HepG2 (cell line): Measurements from ENCODE around the gene PGPEP1. TPM values are rescaled to one million over a fixed set of nuclear protein-coding genes. Genes with fewer than 3 reads are reported as not detected.

Source experiments
- FOXC1 ChIP-seq: sonication (generic); formaldehyde crosslinking; IDR thresholded peaks from 2 replicates; pipeline ENCODE4 v1.8.0; 2022; ENCODE audit warnings: mild to moderate bottlenecking, missing genetic modification reagents, borderline replicate concordance
- MAFG ChIP-seq: sonication (generic); formaldehyde crosslinking; IDR thresholded peaks from 2 replicates; pipeline ENCODE4 v1.5.1; 2020; ENCODE audit warnings: mild to moderate bottlenecking, missing genetic modification reagents
- NR2F2 ChIP-seq: IDR thresholded peaks from 2 replicates; pipeline ENCODE4 v1.6.1; 2012; ENCODE audit warnings: low read depth, inconsistent platforms, borderline replicate concordance
- RELA ChIP-seq: sonication (generic); formaldehyde crosslinking; IDR thresholded peaks from 2 replicates; pipeline ENCODE4 v1.4.0; 2020; ENCODE audit warnings: missing genetic modification reagents
- SNAPC4 ChIP-seq: sonication (generic); formaldehyde crosslinking; IDR thresholded peaks from 2 replicates; pipeline ENCODE4 v1.4.0; 2020; ENCODE audit warnings: mild to moderate bottlenecking, missing genetic modification reagents
- XRCC5 ChIP-seq: fragments of 200-400 bp; formaldehyde crosslinking; optimal IDR thresholded peaks from 2 replicates; pipeline ENCODE3; 2017; ENCODE audit warnings: mild to moderate bottlenecking, low read length
- ZNF354B ChIP-seq: sonication (generic); formaldehyde crosslinking; IDR thresholded peaks from 2 replicates; pipeline ENCODE4 v1.8.0; 2022; ENCODE audit warnings: mild to moderate bottlenecking, missing genetic modification reagents
- ZNF703 ChIP-seq: sonication (generic); formaldehyde crosslinking; IDR thresholded peaks from 2 replicates; pipeline ENCODE4 v1.5.1; 2020; ENCODE audit warnings: missing genetic modification reagents, mild to moderate bottlenecking, moderate library complexity, borderline replicate concordance
- polyA plus RNA-seq, 8 experiments: library from polyadenylated mRNA; depleted of rRNA in 3 of 8; stranded (reverse) in 7 of 8; unstranded in 1 of 8; fragments of >200 nt; fragmentation: Illumina TruSeq in 4 of 8; extraction: Trizol in 4 of 8; gene quantifications; 2 replicates each; pipeline versions ENCODE4 v1.2.1 to v1.2.3, GENCODE V29; 2011 to 2016; ENCODE audit warnings: low read depth in 4 of 8, missing spikeins in 1 of 8, mixed read lengths in 1 of 8; ENCODE audit not compliant: insufficient read depth in 1 of 8
- total RNA-seq, 5 experiments: library from RNA; depleted of rRNA; stranded (reverse); fragments of >200 nt; fragmentation: Illumina TruSeq; extraction: Trizol; gene quantifications; 2 replicates each; pipeline ENCODE4 v1.2.3, GENCODE V29; 2016; ENCODE audit warnings: low read depth in 1 of 5
- TF ChIP-seq, protein P1 (sequence below), 2 experiments: sonication (generic) in 1 of 2; formaldehyde crosslinking in 1 of 2; IDR thresholded peaks; 2 replicates each; pipeline versions ENCODE4 v1.4.0 to v1.6.1; 2018 to 2020; ENCODE audit warnings: missing genetic modification reagents in 2 of 2, borderline replicate concordance in 1 of 2, low read depth in 1 of 2, mild to moderate bottlenecking in 1 of 2, missing biosample characterization in 1 of 2
- TF ChIP-seq, protein P2 (sequence below): sonication (generic); formaldehyde crosslinking; IDR thresholded peaks from 2 replicates; pipeline ENCODE4 v1.4.0; 2020; ENCODE audit warnings: missing genetic modification reagents
- TF ChIP-seq, protein P3 (sequence below): sonication (generic); formaldehyde crosslinking; IDR thresholded peaks from 2 replicates; pipeline ENCODE4 v1.4.0; 2020; ENCODE audit warnings: missing genetic modification reagents, borderline replicate concordance
- TF ChIP-seq, protein P4 (sequence below): IDR thresholded peaks from 2 replicates; pipeline ENCODE4 v1.6.1; 2016; ENCODE audit warnings: missing biosample characterization, missing genetic modification reagents, low read depth

PGPEP1 gene
- total and polyA plus RNA-seq, 2 of the 13 experiments (the other 11 are each of a cell fraction or from before 2014, with no cell fraction given), result 53.1 to 56.6 TPM

- TF ChIP-seq SNAPC4 (CRISPR knock-in tag), result peak; percentile 67; the same call in 1 of the 2 replicates
- TF ChIP-seq RELA, result no peak
- TF ChIP-seq, protein P1, sequence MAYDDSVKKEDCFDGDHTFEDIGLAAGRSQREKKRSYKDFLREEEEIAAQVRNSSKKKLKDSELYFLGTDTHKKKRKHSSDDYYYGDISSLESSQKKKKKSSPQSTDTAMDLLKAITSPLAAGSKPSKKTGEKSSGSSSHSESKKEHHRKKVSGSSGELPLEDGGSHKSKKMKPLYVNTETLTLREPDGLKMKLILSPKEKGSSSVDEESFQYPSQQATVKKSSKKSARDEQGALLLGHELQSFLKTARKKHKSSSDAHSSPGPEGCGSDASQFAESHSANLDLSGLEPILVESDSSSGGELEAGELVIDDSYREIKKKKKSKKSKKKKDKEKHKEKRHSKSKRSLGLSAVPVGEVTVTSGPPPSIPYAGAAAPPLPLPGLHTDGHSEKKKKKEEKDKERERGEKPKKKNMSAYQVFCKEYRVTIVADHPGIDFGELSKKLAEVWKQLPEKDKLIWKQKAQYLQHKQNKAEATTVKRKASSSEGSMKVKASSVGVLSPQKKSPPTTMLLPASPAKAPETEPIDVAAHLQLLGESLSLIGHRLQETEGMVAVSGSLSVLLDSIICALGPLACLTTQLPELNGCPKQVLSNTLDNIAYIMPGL (CRISPR knock-in tag; IDR thresholded peaks at IDR 0.05; ENCODE audit: borderline replicate concordance in 1 of 2, low read depth in 1 of 2), result peak; percentile 25 to 71; a peak in 2 of 4 replicates
- 0 out of 2 replicates have a peak, but pooled peaks have one; percentile 13 for TF ChIP-seq ZNF354B
- TF ChIP-seq, protein P2, sequence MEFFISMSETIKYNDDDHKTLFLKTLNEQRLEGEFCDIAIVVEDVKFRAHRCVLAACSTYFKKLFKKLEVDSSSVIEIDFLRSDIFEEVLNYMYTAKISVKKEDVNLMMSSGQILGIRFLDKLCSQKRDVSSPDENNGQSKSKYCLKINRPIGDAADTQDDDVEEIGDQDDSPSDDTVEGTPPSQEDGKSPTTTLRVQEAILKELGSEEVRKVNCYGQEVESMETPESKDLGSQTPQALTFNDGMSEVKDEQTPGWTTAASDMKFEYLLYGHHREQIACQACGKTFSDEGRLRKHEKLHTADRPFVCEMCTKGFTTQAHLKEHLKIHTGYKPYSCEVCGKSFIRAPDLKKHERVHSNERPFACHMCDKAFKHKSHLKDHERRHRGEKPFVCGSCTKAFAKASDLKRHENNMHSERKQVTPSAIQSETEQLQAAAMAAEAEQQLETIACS (CRISPR knock-in tag), result no peak
- TF ChIP-seq, protein P3, sequence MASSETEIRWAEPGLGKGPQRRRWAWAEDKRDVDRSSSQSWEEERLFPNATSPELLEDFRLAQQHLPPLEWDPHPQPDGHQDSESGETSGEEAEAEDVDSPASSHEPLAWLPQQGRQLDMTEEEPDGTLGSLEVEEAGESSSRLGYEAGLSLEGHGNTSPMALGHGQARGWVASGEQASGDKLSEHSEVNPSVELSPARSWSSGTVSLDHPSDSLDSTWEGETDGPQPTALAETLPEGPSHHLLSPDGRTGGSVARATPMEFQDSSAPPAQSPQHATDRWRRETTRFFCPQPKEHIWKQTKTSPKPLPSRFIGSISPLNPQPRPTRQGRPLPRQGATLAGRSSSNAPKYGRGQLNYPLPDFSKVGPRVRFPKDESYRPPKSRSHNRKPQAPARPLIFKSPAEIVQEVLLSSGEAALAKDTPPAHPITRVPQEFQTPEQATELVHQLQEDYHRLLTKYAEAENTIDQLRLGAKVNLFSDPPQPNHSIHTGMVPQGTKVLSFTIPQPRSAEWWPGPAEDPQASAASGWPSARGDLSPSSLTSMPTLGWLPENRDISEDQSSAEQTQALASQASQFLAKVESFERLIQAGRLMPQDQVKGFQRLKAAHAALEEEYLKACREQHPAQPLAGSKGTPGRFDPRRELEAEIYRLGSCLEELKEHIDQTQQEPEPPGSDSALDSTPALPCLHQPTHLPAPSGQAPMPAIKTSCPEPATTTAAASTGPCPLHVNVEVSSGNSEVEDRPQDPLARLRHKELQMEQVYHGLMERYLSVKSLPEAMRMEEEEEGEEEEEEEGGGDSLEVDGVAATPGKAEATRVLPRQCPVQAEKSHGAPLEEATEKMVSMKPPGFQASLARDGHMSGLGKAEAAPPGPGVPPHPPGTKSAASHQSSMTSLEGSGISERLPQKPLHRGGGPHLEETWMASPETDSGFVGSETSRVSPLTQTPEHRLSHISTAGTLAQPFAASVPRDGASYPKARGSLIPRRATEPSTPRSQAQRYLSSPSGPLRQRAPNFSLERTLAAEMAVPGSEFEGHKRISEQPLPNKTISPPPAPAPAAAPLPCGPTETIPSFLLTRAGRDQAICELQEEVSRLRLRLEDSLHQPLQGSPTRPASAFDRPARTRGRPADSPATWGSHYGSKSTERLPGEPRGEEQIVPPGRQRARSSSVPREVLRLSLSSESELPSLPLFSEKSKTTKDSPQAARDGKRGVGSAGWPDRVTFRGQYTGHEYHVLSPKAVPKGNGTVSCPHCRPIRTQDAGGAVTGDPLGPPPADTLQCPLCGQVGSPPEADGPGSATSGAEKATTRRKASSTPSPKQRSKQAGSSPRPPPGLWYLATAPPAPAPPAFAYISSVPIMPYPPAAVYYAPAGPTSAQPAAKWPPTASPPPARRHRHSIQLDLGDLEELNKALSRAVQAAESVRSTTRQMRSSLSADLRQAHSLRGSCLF (CRISPR knock-in tag), result no peak
- peak; percentile 82 for TF ChIP-seq MAFG (CRISPR knock-in tag)
- TF ChIP-seq, protein P4, sequence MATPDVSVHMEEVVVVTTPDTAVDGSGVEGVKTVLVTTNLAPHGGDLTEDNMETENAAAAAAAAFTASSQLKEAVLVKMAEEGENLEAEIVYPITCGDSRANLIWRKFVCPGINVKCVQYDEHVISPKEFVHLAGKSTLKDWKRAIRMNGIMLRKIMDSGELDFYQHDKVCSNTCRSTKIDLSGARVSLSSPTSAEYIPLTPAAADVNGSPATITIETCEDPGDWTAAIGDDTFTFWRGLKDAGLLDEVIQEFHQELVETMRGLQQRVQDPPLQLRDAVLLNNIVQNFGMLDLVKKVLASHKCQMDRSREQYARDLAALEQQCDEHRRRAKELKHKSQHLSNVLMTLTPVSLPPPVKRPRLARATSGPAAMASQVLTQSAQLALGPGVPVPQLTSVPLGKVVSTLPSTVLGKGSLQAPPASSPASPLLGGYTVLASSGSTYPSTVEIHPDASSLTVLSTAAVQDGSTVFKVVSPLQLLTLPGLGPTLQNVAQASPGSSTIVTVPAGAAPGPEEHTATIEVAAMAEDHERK (CRISPR knock-in tag), result no peak
- TF ChIP-seq ZNF703, result no peak
- TF ChIP-seq XRCC5, result no peak
- peak; percentile 48; the same call in 1 of the 2 replicates for TF ChIP-seq NR2F2
- 0 out of 2 replicates have a peak, but pooled peaks have one; percentile 24 for TF ChIP-seq FOXC1 (CRISPR knock-in tag)
Measured at GRCh38 chr19:18373892-18374629, 33.7 kb downstream of the PGPEP1 start (continued).
